ENCODE results near the gene PAXIP1. TPM values are rescaled to one million over a fixed set of nuclear protein-coding genes. Genes with fewer than 3 reads are reported as not detected.

Gene PAXIP1
- total RNA-seq, 1 donor from 2014 or later, result 12.1 TPM

- DNase-seq (ENCODE audit: low read depth), result no peak
Observed at GRCh38 chr7:154914308-154914995, 88.5 kb downstream of the PAXIP1 start.

- peak; percentile 83 for DNase-seq (ENCODE audit: low read depth)
Observed at GRCh38 chr7:154913638-154914307, 89.2 kb downstream of the PAXIP1 start.

GRCh38 chr7:154912871-154913637 is 89.9 kb downstream of the PAXIP1 start:
- DNase-seq (ENCODE audit: low read depth), result no peak

DNA sequence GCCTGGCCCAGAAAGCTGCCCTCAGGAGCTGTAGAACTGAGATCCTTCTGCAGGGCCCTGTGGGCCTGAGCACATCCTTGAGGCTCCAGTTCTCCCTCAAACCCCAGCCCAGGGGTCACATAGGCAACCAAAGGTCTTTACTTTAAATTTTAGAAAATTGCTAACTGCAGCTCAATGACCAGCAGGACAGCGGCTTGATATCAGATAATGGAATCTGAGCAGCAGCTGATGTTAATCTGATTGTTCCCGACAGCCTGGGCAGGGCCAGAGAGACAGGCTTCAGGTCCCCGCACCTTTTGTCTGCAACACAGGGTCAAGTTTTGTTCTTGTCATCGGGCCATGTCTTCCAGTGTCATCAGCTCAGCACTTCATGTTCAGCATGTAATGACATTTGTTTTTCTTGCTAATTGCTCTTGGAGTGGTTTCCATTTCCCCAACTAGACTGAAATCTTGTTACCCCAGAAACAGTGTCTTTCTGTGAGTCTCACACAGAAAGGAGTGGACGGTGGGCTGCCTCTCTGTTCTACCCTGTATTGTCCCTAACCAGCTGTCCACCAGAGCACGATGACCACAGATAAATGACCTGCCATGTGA is 91.0 kb downstream of the PAXIP1 start:
- DNase-seq (ENCODE audit: low read depth), result no peak

- no peak for DNase-seq (ENCODE audit: low read depth)
Observed at GRCh38 chr7:154911411-154911810, 91.5 kb downstream of the PAXIP1 start.

GRCh38 chr7:154910977-154911376 is 91.9 kb downstream of the PAXIP1 start:
- no peak for DNase-seq (ENCODE audit: low read depth)

- DNase-seq (ENCODE audit: low read depth), result no peak
Observed at GRCh38 chr7:154910125-154910524, 92.8 kb downstream of the PAXIP1 start.

DNA sequence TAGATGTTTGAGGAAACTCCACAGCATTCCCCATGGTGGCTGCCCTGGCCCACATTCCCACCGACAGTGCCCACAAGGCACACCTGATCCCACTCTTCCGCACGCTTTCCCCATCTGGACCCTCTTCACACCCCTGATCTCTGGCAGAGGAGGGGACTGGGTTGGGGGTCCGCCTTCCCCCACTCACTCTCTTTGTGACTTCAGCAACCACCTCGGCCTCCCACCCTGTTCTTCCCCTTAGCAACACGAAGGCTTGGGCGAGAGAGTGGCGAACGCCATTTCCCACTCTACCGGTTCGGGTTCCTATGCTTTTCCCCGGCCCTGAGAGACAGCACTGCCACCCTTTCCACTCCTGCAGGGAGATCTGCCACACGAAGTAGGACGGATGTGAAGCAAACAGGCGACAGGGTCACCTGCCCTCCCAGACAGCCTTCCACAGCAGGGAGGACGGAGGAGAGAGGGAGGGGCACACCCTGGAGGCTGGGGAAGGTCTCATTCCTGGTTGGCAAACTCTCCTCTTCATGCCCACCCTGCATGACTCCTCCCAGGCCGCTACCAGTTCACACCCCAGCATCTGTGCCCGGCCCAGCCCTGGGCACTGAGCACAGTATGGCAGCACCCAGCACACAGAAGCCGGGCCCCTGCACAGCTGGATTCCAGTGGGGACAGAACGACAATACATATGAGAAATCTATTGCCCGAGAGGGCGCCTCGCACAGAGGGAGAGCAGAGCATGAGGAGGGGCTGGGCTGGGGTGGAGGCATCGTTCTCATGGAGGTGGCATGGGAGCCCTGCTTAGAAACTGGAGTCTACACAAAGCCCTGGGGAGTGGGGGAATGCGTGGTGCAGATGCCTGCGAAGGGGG is 93.5 kb downstream of the PAXIP1 start:
- DNase-seq (ENCODE audit: low read depth), result no peak

DNA sequence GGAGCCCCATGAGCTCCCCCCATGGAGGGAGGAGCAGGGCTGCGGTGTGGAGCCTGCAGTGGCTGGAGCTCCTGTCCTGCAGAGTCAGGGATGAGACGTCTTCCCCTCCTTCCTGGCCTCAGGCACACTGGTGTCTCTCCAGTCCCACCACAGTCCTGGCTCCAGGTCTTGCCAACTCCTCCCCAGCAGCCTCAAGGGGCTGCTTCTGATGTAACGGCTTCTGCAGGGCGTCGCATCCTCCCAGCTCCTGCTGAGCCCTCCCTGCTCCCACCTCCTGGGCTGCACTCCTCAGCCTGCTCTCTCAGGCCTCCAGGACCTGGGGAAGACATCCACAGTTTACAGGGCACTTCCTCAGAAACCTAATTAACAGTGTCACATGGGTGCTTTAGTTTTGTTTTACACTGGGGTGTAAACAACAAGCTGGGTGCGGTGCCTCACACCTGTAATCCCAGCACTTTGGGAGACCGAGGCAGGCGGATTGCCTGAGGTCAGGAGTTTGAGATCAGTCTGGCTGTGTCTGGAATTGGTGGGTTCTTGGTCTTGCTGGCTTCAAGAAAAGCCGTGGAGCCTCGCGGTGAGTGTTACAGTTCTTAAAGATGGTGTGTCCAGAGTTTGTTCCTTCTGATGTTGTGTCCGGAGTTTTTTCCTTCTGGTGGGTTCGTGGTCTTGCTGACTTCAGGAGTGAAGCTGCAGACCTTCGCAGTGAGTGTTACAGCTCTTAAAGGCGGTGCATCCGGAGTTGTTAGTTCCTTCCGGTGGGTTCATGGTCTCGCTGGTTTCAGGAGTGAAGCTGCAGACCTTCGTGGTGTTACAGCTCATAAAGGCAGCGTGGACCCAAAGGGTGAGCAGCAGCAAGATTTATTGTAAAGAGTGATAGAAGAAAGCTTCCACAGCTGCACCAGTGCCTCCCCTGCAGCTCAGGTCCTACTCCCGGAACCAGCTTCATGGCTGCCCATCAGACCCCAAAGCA is 95.0 kb downstream of the PAXIP1 start:
- DNase-seq (ENCODE audit: low read depth), result no peak

DNA sequence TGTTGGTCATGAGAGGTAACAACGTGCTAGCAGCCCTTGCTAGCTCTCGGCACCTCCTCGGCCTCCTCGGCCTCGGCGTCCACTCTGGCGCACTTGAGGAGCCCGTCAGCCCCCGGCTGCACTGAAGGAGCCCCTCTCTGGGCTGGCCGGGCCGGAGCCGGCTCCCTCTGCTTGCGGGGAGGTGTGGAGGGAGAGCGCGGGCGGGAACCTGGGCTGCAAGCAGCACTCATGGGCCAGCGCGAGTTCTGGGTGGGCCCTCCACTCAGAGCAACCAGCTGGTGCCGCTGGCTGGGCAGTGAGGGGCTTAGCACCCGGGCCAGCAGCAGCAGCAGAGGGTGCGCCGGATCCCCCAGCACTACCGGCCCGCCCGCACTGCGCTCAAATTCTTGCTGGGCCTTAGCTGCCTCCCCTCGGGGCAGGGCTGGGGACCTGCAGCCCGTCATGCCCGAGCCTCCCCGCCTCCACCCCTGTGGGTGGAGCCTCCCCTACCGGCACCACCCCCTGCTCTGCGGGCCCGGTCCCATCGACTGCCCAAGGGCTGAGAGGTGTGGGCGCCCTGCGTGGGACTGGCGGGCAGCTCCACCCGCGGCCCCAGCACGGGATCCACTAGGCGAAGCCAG is 96.1 kb downstream of the PAXIP1 start:
- no peak for DNase-seq (ENCODE audit: low read depth)

DNA sequence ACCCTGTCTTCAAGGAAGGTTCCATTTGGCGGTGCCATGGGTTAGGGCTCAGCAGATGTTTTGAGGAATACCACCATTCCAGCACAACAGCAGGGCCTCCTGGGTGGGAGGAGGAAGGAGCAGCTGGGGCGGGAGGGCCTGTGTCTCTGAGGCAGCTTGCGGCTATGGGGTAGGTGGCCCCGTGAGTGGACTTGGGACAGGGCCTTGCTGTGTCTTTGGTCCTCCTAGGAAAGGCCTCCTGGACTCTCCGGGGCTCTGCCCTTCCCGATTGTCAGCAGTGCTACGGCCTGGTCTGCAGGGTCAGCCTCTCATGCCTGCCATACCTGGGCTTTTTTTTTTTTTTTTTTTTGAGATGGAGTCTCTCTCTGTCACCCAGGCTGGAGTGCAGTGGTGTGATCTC is 96.7 kb downstream of the PAXIP1 start:
- no peak for DNase-seq (ENCODE audit: low read depth)

GRCh38 chr7:154905615-154906014 is 97.3 kb downstream of the PAXIP1 start:
- no peak for DNase-seq (ENCODE audit: low read depth)

- DNase-seq (ENCODE audit: low read depth), result no peak
Observed at GRCh38 chr7:154905146-154905545, 97.8 kb downstream of the PAXIP1 start.

GRCh38 chr7:154903083-154903731 is 99.7 kb downstream of the PAXIP1 start:
- DNase-seq (ENCODE audit: low read depth), result no peak

DNA sequence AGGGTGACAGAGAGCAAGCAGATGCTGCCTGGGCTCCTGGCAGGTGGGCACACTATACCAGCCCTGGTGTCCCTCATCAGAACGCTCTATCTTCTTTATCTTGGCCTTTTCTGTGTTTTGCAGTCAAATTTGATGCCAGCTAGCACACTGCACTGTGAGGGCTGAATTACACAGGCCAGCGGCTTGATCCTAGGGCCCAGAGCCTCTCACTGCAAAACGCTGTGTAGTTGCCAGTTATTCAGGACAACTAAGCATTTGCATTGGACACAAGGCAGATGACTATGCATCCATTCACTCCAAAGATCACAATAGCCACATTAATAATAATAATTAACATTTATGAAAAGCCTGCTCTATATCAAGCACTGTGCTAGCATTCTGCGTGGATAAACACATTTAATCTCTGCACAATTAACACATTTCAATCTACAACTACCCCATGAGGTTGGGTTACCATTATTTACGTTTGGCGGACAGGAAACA is 100.3 kb downstream of the PAXIP1 start:
- DNase-seq (ENCODE audit: low read depth), result no peak

DNA sequence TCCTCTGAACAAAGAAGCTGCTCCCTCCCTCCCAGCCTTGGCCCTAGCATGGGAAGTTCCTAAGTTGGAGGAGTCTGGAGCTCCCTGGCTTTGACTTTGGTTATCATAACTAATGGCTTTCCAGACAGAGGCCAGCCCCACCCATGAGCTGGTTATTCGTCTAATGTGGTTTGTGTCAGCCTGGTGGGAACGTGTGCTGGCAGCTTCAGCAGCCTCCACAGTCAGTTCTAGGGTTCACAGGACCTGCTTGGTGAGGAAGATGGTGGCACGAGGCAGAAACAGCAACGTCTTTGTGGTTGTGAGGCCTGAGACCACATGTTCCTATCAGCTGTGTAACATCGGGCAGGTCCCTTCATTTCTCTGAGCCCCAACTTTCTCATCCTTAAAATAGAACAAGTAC is 103.1 kb downstream of the PAXIP1 start:
- DNase-seq (ENCODE audit: low read depth), result no peak

- no peak for DNase-seq (ENCODE audit: low read depth)
Observed at GRCh38 chr7:154898973-154899855, 103.7 kb downstream of the PAXIP1 start.

GRCh38 chr7:154896076-154896475 is 106.8 kb downstream of the PAXIP1 start:
- DNase-seq (ENCODE audit: low read depth), result no peak
